Measurements from ENCODE around the gene TMEM200A.

DNA sequence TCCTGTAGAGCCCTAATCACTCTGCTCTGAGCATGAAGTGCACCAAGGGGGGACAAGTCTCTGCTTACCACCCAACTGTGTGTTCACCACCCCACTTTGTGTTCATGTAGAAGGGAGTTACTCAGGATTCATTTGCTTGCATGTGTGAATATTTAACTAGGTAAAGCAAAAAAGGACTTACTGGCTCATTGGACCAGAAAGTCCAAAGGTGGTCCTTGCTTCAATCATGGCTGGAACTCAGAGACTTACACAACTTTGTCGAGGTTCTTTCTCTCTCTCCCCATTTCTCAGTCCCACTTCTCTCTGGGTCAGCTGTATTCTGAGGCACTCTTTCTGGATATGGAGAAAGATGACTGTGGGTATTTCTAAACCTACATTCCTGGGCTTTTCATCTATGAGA lies 4.0 kb downstream of the TMEM200A start:
- TF ChIP-seq, protein P1, sequence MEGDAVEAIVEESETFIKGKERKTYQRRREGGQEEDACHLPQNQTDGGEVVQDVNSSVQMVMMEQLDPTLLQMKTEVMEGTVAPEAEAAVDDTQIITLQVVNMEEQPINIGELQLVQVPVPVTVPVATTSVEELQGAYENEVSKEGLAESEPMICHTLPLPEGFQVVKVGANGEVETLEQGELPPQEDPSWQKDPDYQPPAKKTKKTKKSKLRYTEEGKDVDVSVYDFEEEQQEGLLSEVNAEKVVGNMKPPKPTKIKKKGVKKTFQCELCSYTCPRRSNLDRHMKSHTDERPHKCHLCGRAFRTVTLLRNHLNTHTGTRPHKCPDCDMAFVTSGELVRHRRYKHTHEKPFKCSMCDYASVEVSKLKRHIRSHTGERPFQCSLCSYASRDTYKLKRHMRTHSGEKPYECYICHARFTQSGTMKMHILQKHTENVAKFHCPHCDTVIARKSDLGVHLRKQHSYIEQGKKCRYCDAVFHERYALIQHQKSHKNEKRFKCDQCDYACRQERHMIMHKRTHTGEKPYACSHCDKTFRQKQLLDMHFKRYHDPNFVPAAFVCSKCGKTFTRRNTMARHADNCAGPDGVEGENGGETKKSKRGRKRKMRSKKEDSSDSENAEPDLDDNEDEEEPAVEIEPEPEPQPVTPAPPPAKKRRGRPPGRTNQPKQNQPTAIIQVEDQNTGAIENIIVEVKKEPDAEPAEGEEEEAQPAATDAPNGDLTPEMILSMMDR (IDR thresholded peaks at IDR 0.05): no peak
- TF ChIP-seq POLR2A (IDR thresholded peaks at IDR 0.05): no peak
- no peak for TF ChIP-seq EP300 (IDR thresholded peaks at IDR 0.05)
